WTC11 (cell line): ENCODE measurements around the gene WRAP73. TPM values are rescaled to one million over a fixed set of nuclear protein-coding genes. Genes with fewer than 3 reads are reported as not detected.

ENCODE experiments used
- ATAC-seq: fragments of 200-7000 bp; cut with Tn5 transposase; 2 replicates; pipeline ENCODE4 v1.10.0; 2021; ENCODE audit warnings: mild to moderate bottlenecking, moderate library complexity
- CTCF ChIA-PET: fragments of 300-600 bp; sonication (Branson Sonifier 250); formaldehyde crosslinking; loops from one replicate; lab custom pipeline; 2021; ENCODE audit warnings: antibody characterized with exemption; lab: Charles Lee
- POLR2A ChIA-PET: fragments of 350-600 bp; sonication (Branson Sonifier 250); formaldehyde crosslinking; loops from one replicate; lab custom pipeline; 2021; ENCODE audit warnings: antibody characterized with exemption; lab: Charles Lee
- DNase-seq: peaks from one replicate; pipeline ENCODE4 v3.0.0; 2021; ENCODE audit warnings: low spot score
- H3K27ac Mint-ChIP-seq: 2 replicates; pipeline ENCODE4 v1.8.0; 2021; ENCODE audit warnings: mixed read lengths
- H3K27me3 Mint-ChIP-seq: 2 replicates; pipeline ENCODE4 v1.8.0; 2021; ENCODE audit warnings: low read depth, mild to moderate bottlenecking, moderate library complexity, mixed read lengths
- H3K36me3 Mint-ChIP-seq: 2 replicates; pipeline ENCODE4 v1.8.0; 2021; ENCODE audit warnings: mixed read lengths
- H3K4me1 Mint-ChIP-seq: 2 replicates; pipeline ENCODE4 v1.8.0; 2022; ENCODE audit warnings: mixed read lengths
- H3K4me3 Mint-ChIP-seq: 2 replicates; pipeline ENCODE4 v1.8.0; 2021; ENCODE audit warnings: mild to moderate bottlenecking, moderate library complexity, mixed read lengths
- H3K9me3 Mint-ChIP-seq: 2 replicates; pipeline ENCODE4 v1.8.0; 2021; ENCODE audit warnings: mixed read lengths
- CREM ChIP-seq: sonication (generic); formaldehyde crosslinking; IDR thresholded peaks from 2 replicates; pipeline ENCODE4 v1.8.1; 2022; ENCODE audit warnings: mild to moderate bottlenecking, missing genetic modification reagents, moderate library complexity
- FOXP1 ChIP-seq: sonication (generic); formaldehyde crosslinking; IDR thresholded peaks from 2 replicates; pipeline ENCODE4 v1.8.0; 2022; ENCODE audit warnings: missing genetic modification reagents, mild to moderate bottlenecking, moderate library complexity, borderline replicate concordance
- GABPB1 ChIP-seq: sonication (generic); formaldehyde crosslinking; IDR thresholded peaks from 2 replicates; pipeline ENCODE4 v1.8.1; 2023; ENCODE audit warnings: mild to moderate bottlenecking, missing genetic modification reagents
- HMGA2 ChIP-seq: fragments of 250-450 bp; sonication (Bioruptor Pico); IDR thresholded peaks from 2 replicates; pipeline ENCODE4 v1.4.0; 2021; ENCODE audit warnings: mild to moderate bottlenecking, moderate library complexity
- IRF2 ChIP-seq: sonication (generic); formaldehyde crosslinking; IDR thresholded peaks from 2 replicates; pipeline ENCODE4 v1.8.0; 2022; ENCODE audit warnings: low read depth, missing genetic modification reagents, borderline replicate concordance
- NFATC4 ChIP-seq: fragments of 250-450 bp; sonication (Bioruptor Pico); IDR thresholded peaks from 2 replicates; pipeline ENCODE4 v1.9.0; 2021; ENCODE audit warnings: mild to moderate bottlenecking
- OVOL2 ChIP-seq: fragments of 250-450 bp; sonication (Bioruptor Pico); IDR thresholded peaks from 2 replicates; pipeline ENCODE4 v1.9.0; 2021; ENCODE audit warnings: mild to moderate bottlenecking, borderline replicate concordance
- RELA ChIP-seq: sonication (generic); formaldehyde crosslinking; IDR thresholded peaks from 2 replicates; pipeline ENCODE4 v1.8.1; 2022; ENCODE audit warnings: missing genetic modification reagents, mild to moderate bottlenecking, borderline replicate concordance
- SMAD4 ChIP-seq: sonication (generic); formaldehyde crosslinking; IDR thresholded peaks from 2 replicates; pipeline ENCODE4 v1.8.0; 2022; ENCODE audit warnings: mild to moderate bottlenecking, missing genetic modification reagents
- TEAD4 ChIP-seq: sonication (generic); formaldehyde crosslinking; IDR thresholded peaks from 2 replicates; pipeline ENCODE4 v1.8.0; 2022; ENCODE audit warnings: mild to moderate bottlenecking, missing genetic modification reagents
- total RNA-seq: library from RNA; stranded (reverse); gene quantifications from 3 replicates; pipeline ENCODE4 v1.2.3, GENCODE V29; 2021
- TF ChIP-seq, protein P1 (sequence below): fragments of 250-450 bp; sonication (Bioruptor Pico); IDR thresholded peaks from 2 replicates; pipeline ENCODE4 v1.8.0; 2021; ENCODE audit warnings: mild to moderate bottlenecking
- TF ChIP-seq, protein P2 (sequence below): sonication (generic); formaldehyde crosslinking; IDR thresholded peaks from 2 replicates; pipeline ENCODE4 v1.8.1; 2022; ENCODE audit warnings: low read depth, missing genetic modification reagents, borderline replicate concordance
- TF ChIP-seq, protein P3 (sequence below): sonication (generic); formaldehyde crosslinking; IDR thresholded peaks from 2 replicates; pipeline ENCODE4 v1.8.1; 2023; ENCODE audit warnings: mild to moderate bottlenecking, missing genetic modification reagents, moderate library complexity
- TF ChIP-seq, protein P4 (sequence below): sonication (generic); formaldehyde crosslinking; conservative IDR thresholded peaks from 2 replicates; pipeline ENCODE4 v1.8.1; 2023; ENCODE audit warnings: mild to moderate bottlenecking, low read depth, missing genetic modification reagents, moderate library complexity
- TF ChIP-seq, protein P5 (sequence below): sonication (generic); formaldehyde crosslinking; IDR thresholded peaks from 2 replicates; pipeline ENCODE4 v1.8.0; 2023; ENCODE audit warnings: missing genetic modification reagents, mild to moderate bottlenecking, borderline replicate concordance
- TF ChIP-seq, protein P6 (sequence below): fragments of 250-450 bp; sonication (Bioruptor Pico); conservative IDR thresholded peaks from 2 replicates; pipeline ENCODE4 v1.9.0; 2021; ENCODE audit warnings: mild to moderate bottlenecking

The WRAP73 gene
- total RNA-seq, 1 experiment from 2014 or later, result 39.2 TPM

DNA sequence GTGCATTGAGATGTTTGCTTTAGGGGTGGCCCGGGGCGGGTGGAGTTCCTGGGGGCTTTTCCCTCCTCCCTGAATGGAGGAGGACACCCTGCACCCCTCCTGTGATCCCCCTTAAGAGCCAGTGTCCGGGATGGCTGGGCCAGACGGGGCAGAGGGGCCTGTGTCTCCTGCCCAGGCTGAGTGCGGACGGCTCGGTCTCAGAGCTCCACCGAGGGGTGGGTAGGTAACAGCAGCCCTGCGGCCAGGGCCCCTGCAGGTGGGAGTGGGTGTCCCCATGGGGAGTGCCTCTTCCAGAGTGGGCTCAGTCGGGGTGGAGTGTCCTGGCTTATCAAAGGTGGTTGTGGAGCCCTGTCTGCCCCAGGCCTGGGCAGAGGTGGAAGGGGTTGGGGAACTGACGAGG, 25.5 kb upstream of the WRAP73 start (continued):
- TF ChIP-seq, protein P1, sequence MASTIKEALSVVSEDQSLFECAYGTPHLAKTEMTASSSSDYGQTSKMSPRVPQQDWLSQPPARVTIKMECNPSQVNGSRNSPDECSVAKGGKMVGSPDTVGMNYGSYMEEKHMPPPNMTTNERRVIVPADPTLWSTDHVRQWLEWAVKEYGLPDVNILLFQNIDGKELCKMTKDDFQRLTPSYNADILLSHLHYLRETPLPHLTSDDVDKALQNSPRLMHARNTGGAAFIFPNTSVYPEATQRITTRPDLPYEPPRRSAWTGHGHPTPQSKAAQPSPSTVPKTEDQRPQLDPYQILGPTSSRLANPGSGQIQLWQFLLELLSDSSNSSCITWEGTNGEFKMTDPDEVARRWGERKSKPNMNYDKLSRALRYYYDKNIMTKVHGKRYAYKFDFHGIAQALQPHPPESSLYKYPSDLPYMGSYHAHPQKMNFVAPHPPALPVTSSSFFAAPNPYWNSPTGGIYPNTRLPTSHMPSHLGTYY, result no peak
- TF ChIP-seq NFATC4 (CRISPR knock-in tag) (no peak), HMGA2 (CRISPR knock-in tag) (no peak), CREM (no peak), SMAD4 (CRISPR knock-in tag) (no peak)
- TF ChIP-seq, protein P2, sequence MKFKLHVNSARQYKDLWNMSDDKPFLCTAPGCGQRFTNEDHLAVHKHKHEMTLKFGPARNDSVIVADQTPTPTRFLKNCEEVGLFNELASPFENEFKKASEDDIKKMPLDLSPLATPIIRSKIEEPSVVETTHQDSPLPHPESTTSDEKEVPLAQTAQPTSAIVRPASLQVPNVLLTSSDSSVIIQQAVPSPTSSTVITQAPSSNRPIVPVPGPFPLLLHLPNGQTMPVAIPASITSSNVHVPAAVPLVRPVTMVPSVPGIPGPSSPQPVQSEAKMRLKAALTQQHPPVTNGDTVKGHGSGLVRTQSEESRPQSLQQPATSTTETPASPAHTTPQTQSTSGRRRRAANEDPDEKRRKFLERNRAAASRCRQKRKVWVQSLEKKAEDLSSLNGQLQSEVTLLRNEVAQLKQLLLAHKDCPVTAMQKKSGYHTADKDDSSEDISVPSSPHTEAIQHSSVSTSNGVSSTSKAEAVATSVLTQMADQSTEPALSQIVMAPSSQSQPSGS, result no peak

DNA sequence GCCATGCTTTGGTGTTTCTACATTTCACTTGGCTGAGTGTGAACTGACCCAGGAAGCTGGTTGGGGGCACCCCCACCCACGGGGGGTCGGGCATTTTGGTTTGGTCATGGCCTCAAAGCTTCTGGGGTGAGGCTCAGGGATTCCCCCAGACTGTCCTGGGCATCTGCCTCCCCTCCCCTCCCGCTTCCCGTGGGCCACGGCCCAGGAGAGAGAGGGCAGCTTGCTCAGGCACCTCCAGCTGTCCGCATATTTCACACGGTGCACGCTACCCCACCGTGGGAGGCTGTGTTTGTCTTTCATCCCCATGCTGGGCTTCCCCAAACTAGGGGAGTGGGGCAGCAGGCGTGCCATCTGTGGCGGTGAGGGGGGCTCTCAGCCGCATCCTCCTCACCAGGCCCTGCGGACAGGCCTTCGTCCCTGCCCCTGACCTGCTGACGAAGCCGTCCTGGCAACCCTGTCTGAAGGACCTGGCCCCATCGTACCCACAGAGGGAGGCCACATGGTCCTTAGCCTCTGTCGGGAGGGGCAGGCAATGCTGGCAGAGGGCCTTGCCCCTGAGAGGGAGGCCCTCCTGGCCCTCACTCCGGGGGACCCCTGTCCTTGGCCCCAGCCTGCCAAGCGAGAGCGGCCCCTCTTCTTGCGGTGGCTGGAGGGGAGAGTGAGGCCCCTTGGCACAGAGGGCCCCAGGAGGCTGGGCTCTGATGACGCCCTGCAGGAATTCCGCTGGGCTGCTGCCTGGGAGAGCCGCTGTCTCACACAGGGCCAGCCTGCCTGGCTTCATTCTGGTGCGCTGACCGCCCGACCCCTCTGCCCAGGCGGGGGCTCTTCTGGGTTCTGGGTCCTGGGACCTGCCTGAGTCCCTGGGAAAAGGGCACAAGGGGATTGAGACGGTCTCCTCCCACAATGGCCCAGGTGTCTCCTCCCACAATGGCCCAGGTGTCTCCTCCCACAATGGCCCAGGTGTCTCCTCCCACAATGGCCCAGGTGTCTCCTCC, 24.5 kb upstream of the WRAP73 start:
- Mint-ChIP-seq H3K4me3 (no peak overlapping the region), H3K9me3 (no peaks in the 10 kb centered on the region), H3K27me3 (no peaks in the 10 kb centered on the region; the same call in 1 of the 2 replicates), H3K27ac (no peak overlapping the region), H3K36me3 (no peaks in the 10 kb centered on the region), H3K4me1 (peaks cover 31% of the 10 kb centered on the region)
- ATAC-seq (peak; percentile 73), DNase-seq (peak; percentile 63)
- TF ChIP-seq OVOL2 (CRISPR knock-in tag) (no peak), FOXP1 (CRISPR knock-in tag) (0 out of 2 replicates have a peak, but pooled peaks have one; percentile 25)
- CTCF ChIA-PET, result no interaction called here
- POLR2A ChIA-PET, result no interaction called here

DNA sequence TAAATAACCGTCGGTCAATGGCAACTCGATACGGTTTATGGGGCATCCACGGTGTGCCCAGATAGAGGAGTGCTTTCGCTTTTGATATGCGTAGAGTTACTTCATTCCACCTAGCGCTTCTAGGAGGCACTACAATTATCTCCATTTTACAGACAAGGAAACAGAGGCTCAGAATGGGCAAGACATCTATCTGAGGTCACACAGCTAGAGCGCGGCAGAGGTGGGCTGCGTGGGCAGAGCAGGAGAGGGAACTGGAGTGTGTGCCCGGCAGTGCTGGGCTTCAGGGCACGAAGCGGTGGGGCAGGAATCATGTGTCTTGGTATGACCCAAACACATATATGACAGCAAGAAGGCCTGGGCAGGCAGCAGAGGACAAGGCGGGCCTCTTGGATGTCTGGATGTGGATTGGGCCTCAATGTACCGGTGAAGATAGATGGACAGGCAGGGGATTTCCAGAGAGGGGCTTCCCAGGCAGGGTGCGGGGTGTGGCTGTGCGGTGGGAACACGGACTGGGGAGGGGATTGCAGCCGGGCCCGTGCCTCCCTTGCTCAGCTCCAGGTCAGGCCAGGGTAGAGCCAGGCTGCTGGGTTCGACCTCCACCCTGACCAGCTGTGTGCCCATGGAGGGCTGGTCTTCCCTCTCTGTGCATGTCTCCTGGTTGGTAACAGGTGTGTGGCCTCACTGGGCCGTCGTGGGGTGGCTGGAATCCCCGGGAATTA, 23.6 kb upstream of the WRAP73 start:
- ATAC-seq, result no peak
- POLR2A ChIA-PET, result interaction anchor here (0.6 kb wide), 1 partner anchor 20 kb away, joined by 4 read pairs; no protein-coding TSS in a partner anchor
- DNase-seq, result peak; percentile 9
- CTCF ChIA-PET, result no interaction called here
- no peaks in the 10 kb centered on the region; the same call in 1 of the 2 replicates for H3K27me3 Mint-ChIP-seq
- peaks cover 32% of the 10 kb centered on the region for H3K4me1 Mint-ChIP-seq
- no peaks in the 10 kb centered on the region for H3K36me3 Mint-ChIP-seq
- H3K9me3 Mint-ChIP-seq, result no peaks in the 10 kb centered on the region
- no peak overlapping the region; the same call in 1 of the 2 replicates for H3K4me3 Mint-ChIP-seq
- peak overlapping the region; percentile 74 for H3K27ac Mint-ChIP-seq
- no peak for TF ChIP-seq GABPB1 (CRISPR knock-in tag)
- TF ChIP-seq, protein P3, sequence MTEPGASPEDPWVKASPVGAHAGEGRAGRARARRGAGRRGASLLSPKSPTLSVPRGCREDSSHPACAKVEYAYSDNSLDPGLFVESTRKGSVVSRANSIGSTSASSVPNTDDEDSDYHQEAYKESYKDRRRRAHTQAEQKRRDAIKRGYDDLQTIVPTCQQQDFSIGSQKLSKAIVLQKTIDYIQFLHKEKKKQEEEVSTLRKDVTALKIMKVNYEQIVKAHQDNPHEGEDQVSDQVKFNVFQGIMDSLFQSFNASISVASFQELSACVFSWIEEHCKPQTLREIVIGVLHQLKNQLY (CRISPR knock-in tag), result no peak
- TF ChIP-seq, protein P4, sequence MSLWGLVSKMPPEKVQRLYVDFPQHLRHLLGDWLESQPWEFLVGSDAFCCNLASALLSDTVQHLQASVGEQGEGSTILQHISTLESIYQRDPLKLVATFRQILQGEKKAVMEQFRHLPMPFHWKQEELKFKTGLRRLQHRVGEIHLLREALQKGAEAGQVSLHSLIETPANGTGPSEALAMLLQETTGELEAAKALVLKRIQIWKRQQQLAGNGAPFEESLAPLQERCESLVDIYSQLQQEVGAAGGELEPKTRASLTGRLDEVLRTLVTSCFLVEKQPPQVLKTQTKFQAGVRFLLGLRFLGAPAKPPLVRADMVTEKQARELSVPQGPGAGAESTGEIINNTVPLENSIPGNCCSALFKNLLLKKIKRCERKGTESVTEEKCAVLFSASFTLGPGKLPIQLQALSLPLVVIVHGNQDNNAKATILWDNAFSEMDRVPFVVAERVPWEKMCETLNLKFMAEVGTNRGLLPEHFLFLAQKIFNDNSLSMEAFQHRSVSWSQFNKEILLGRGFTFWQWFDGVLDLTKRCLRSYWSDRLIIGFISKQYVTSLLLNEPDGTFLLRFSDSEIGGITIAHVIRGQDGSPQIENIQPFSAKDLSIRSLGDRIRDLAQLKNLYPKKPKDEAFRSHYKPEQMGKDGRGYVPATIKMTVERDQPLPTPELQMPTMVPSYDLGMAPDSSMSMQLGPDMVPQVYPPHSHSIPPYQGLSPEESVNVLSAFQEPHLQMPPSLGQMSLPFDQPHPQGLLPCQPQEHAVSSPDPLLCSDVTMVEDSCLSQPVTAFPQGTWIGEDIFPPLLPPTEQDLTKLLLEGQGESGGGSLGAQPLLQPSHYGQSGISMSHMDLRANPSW (CRISPR knock-in tag), result no peak
- TF ChIP-seq TEAD4, result no peak
- TF ChIP-seq, protein P5, sequence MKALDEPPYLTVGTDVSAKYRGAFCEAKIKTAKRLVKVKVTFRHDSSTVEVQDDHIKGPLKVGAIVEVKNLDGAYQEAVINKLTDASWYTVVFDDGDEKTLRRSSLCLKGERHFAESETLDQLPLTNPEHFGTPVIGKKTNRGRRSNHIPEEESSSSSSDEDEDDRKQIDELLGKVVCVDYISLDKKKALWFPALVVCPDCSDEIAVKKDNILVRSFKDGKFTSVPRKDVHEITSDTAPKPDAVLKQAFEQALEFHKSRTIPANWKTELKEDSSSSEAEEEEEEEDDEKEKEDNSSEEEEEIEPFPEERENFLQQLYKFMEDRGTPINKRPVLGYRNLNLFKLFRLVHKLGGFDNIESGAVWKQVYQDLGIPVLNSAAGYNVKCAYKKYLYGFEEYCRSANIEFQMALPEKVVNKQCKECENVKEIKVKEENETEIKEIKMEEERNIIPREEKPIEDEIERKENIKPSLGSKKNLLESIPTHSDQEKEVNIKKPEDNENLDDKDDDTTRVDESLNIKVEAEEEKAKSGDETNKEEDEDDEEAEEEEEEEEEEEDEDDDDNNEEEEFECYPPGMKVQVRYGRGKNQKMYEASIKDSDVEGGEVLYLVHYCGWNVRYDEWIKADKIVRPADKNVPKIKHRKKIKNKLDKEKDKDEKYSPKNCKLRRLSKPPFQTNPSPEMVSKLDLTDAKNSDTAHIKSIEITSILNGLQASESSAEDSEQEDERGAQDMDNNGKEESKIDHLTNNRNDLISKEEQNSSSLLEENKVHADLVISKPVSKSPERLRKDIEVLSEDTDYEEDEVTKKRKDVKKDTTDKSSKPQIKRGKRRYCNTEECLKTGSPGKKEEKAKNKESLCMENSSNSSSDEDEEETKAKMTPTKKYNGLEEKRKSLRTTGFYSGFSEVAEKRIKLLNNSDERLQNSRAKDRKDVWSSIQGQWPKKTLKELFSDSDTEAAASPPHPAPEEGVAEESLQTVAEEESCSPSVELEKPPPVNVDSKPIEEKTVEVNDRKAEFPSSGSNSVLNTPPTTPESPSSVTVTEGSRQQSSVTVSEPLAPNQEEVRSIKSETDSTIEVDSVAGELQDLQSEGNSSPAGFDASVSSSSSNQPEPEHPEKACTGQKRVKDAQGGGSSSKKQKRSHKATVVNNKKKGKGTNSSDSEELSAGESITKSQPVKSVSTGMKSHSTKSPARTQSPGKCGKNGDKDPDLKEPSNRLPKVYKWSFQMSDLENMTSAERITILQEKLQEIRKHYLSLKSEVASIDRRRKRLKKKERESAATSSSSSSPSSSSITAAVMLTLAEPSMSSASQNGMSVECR (CRISPR knock-in tag), result no peak
- TF ChIP-seq IRF2, result no peak
- no peak for TF ChIP-seq RELA (CRISPR knock-in tag)
- no peak for TF ChIP-seq FOXP1 (CRISPR knock-in tag)
- TF ChIP-seq, protein P6, sequence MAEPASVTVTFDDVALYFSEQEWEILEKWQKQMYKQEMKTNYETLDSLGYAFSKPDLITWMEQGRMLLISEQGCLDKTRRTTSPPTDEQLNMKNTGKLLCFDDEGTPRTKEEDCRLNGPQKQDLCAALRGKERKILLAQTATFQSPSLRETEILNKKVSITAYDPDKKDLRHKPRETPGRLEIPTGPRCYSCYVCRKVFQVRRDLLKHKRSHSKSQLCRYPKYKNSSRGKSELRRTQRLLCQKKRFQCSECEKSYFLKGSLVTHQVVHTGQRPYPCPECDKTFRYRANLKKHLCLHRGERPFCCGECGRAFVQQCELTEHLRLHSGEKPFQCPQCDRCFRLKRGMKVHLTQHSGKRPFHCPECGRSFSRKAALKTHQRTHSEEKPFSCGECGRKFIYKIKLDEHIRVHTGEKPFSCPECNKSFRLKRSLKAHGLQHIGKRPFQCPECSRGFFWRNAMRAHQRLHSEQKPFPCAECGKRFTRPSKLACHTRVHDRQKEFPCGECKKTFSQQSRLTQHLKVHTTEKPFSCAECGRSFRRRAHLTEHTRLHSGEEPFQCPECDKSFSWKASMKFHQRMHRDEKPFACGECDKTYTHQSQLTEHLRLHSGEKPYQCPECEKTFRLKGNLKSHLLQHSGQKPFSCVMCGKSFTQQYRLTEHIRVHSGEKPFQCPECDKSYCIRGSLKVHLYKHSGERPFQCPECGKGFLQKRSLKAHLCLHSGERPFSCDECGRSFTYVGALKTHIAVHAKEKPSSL (CRISPR knock-in tag), result no peak
